Karpas-422 (cell line): ENCODE data around the gene ADH1A. TPM values are rescaled to one million over a fixed set of nuclear protein-coding genes. Genes with fewer than 3 reads are reported as not detected.

Experiments used
- DNase-seq: peaks from one replicate; pipeline ENCODE4 v3.0.0-alpha.2; 2015
- H2AFZ ChIP-seq: fragments of 200-600 bp; sonication (generic); 2 replicates; pipeline ENCODE4 v1.6.1; 2014; ENCODE audit warnings: antibody characterized with exemption, low read length, mixed read lengths
- H3K27ac ChIP-seq: fragments of 200-600 bp; sonication (generic); 2 replicates; pipeline ENCODE4 v1.5.1; 2014; ENCODE audit warnings: mild to moderate bottlenecking, low read length, moderate library complexity
- H3K27me3 ChIP-seq: fragments of 200-600 bp; sonication (generic); 2 replicates; pipeline ENCODE4 v1.6.1; 2014; ENCODE audit warnings: low read length, mixed read lengths
- H3K36me3 ChIP-seq: fragments of 200-600 bp; sonication (generic); 2 replicates; pipeline ENCODE4 v1.6.1; 2014; ENCODE audit warnings: low read length, mixed read lengths; ENCODE audit not compliant: insufficient read depth
- H3K4me1 ChIP-seq: fragments of 200-600 bp; sonication (generic); 2 replicates; pipeline ENCODE4 v1.6.1; 2014; ENCODE audit warnings: mild to moderate bottlenecking, low read length, mixed read lengths
- H3K4me2 ChIP-seq: fragments of 200-600 bp; sonication (generic); 2 replicates; pipeline ENCODE4 v1.6.1; 2014; ENCODE audit warnings: low read length, low read depth, mild to moderate bottlenecking; ENCODE audit not compliant: poor library complexity, severe bottlenecking
- H3K4me3 ChIP-seq: fragments of 200-600 bp; sonication (generic); 2 replicates; pipeline ENCODE4 v1.5.1; 2014; ENCODE audit warnings: mild to moderate bottlenecking, antibody characterized with exemption, low read length, mixed read lengths
- H3K79me2 ChIP-seq: fragments of 200-600 bp; sonication (generic); 2 replicates; pipeline ENCODE4 v1.6.1; 2014; ENCODE audit warnings: mild to moderate bottlenecking, low read length, mixed read lengths
- H3K9ac ChIP-seq: fragments of 200-600 bp; sonication (generic); 2 replicates; pipeline ENCODE4 v1.6.0; 2014; ENCODE audit warnings: low read length
- H3K9me2 ChIP-seq: fragments of 200-600 bp; sonication (generic), shearing (Covaris generic); replicated peaks from 2 replicates; pipeline ENCODE4 v1.6.0; 2014; ENCODE audit warnings: mild to moderate bottlenecking, low read length, moderate library complexity; ENCODE audit not compliant: insufficient read depth
- H3K9me3 ChIP-seq: fragments of 300-700, 200-600 bp; sonication (generic); 2 replicates; pipeline ENCODE4 v1.6.1; 2014; ENCODE audit warnings: low read length, mixed read lengths
- H4K20me1 ChIP-seq: fragments of 200-600 bp; sonication (generic); 2 replicates; pipeline ENCODE4 v1.6.1; 2014; ENCODE audit warnings: mild to moderate bottlenecking, antibody characterized with exemption, low read length, low read depth; ENCODE audit not compliant: insufficient read depth
- total RNA-seq: library from RNA; depleted of rRNA; stranded (reverse); fragments of >200 nt; shearing (Covaris generic); gene quantifications from 2 replicates; pipeline ENCODE4 v1.2.3, GENCODE V29; 2014; ENCODE audit warnings: low replicate concordance

ADH1A gene
- total RNA-seq, 1 experiment from 2014 or later, result not detected

GRCh38 chr4:99301376-99302164, 10.8 kb upstream of the ADH1A start:
- H3K36me3 ChIP-seq, result no peaks in the 10 kb centered on the region
- H3K27ac ChIP-seq, result no peak overlapping the region
- no peaks in the 10 kb centered on the region for H3K9me2 ChIP-seq
- H4K20me1 ChIP-seq, result no peaks in the 10 kb centered on the region
- H3K9me3 ChIP-seq, result no peaks in the 10 kb centered on the region
- H3K9ac ChIP-seq, result no peak overlapping the region
- H2AFZ ChIP-seq, result no peak overlapping the region
- H3K79me2 ChIP-seq, result no peaks in the 10 kb centered on the region
- H3K4me3 ChIP-seq, result no peak overlapping the region
- no peaks in the 10 kb centered on the region for H3K27me3 ChIP-seq
- no peaks in the 10 kb centered on the region for H3K4me1 ChIP-seq
- no peak overlapping the region for H3K4me2 ChIP-seq
- no peak for DNase-seq

GRCh38 chr4:99300934-99301333, 10.1 kb upstream of the ADH1A start:
- Histone ChIP-seq H3K79me2 (no peaks in the 10 kb centered on the region), H3K4me1 (no peaks in the 10 kb centered on the region), H3K27ac (no peak overlapping the region), H3K36me3 (no peaks in the 10 kb centered on the region), H2AFZ (no peak overlapping the region), H3K4me3 (no peak overlapping the region), H3K9me3 (no peaks in the 10 kb centered on the region), H3K9ac (no peak overlapping the region), H3K9me2 (no peaks in the 10 kb centered on the region), H4K20me1 (no peaks in the 10 kb centered on the region), H3K27me3 (no peaks in the 10 kb centered on the region), H3K4me2 (no peak overlapping the region)
- DNase-seq, result no peak

- DNase-seq, result no peak
- Histone ChIP-seq H3K27ac (no peak overlapping the region), H3K36me3 (no peaks in the 10 kb centered on the region), H3K4me1 (no peaks in the 10 kb centered on the region), H3K27me3 (no peaks in the 10 kb centered on the region), H2AFZ (no peak overlapping the region), H3K9me3 (no peaks in the 10 kb centered on the region), H3K4me3 (no peak overlapping the region), H3K79me2 (no peaks in the 10 kb centered on the region), H3K9me2 (no peaks in the 10 kb centered on the region), H4K20me1 (no peaks in the 10 kb centered on the region), H3K9ac (no peak overlapping the region), H3K4me2 (no peak overlapping the region)
These were observed 2.6 kb upstream of the ADH1A start for GRCh38 chr4:99293357-99293756.

- H3K4me3 ChIP-seq, result no peak overlapping the region
- H3K27me3 ChIP-seq, result no peaks in the 10 kb centered on the region
- H3K4me1 ChIP-seq, result no peaks in the 10 kb centered on the region
- H3K9me3 ChIP-seq, result no peaks in the 10 kb centered on the region
- no peak overlapping the region for H3K9ac ChIP-seq
- no peak for DNase-seq
- H3K4me2 ChIP-seq, result no peak overlapping the region
- H2AFZ ChIP-seq, result no peak overlapping the region
- H4K20me1 ChIP-seq, result no peaks in the 10 kb centered on the region
- no peaks in the 10 kb centered on the region for H3K36me3 ChIP-seq
- H3K27ac ChIP-seq, result no peak overlapping the region
- no peaks in the 10 kb centered on the region for H3K79me2 ChIP-seq
- H3K9me2 ChIP-seq, result no peaks in the 10 kb centered on the region
These were observed 5.4 kb downstream of the ADH1A start for GRCh38 chr4:99285387-99285786.

- Histone ChIP-seq H3K79me2 (no peaks in the 10 kb centered on the region), H3K4me1 (no peaks in the 10 kb centered on the region), H3K4me3 (no peak overlapping the region), H3K9me2 (no peaks in the 10 kb centered on the region), H3K9me3 (no peaks in the 10 kb centered on the region), H3K9ac (no peak overlapping the region), H2AFZ (no peak overlapping the region), H4K20me1 (no peaks in the 10 kb centered on the region), H3K27ac (no peak overlapping the region), H3K27me3 (no peaks in the 10 kb centered on the region), H3K4me2 (no peak overlapping the region), H3K36me3 (no peaks in the 10 kb centered on the region)
- DNase-seq, result no peak
These were observed 8.1 kb downstream of the ADH1A start for GRCh38 chr4:99282731-99283130.

- H3K27me3 ChIP-seq, result no peaks in the 10 kb centered on the region
- H4K20me1 ChIP-seq, result no peaks in the 10 kb centered on the region
- no peaks in the 10 kb centered on the region for H3K36me3 ChIP-seq
These were observed 9.5 kb downstream of the ADH1A start for GRCh38 chr4:99281261-99281660.

GRCh38 chr4:99276417-99276816, 14.4 kb downstream of the ADH1A start:
- no peaks in the 10 kb centered on the region for H3K4me1 ChIP-seq
- no peak overlapping the region for H3K27ac ChIP-seq
- no peak overlapping the region for H3K9ac ChIP-seq
- H3K27me3 ChIP-seq, result no peaks in the 10 kb centered on the region
- no peaks in the 10 kb centered on the region for H3K79me2 ChIP-seq
- no peak overlapping the region for H2AFZ ChIP-seq
- no peaks in the 10 kb centered on the region for H3K9me2 ChIP-seq
- no peak overlapping the region for H3K4me3 ChIP-seq
- no peak for DNase-seq
- H3K4me2 ChIP-seq, result no peak overlapping the region
- H3K36me3 ChIP-seq, result no peaks in the 10 kb centered on the region
- no peaks in the 10 kb centered on the region for H3K9me3 ChIP-seq
- H4K20me1 ChIP-seq, result no peaks in the 10 kb centered on the region

More at GRCh38 chr4:99281261-99281660, 9.5 kb downstream of the ADH1A start:
- Histone ChIP-seq H3K79me2 (no peaks in the 10 kb centered on the region), H3K9me3 (no peaks in the 10 kb centered on the region), H3K4me2 (no peak overlapping the region), H3K9me2 (no peaks in the 10 kb centered on the region), H3K9ac (no peak overlapping the region), H2AFZ (no peak overlapping the region), H3K4me1 (no peaks in the 10 kb centered on the region), H3K27ac (no peak overlapping the region), H3K4me3 (no peak overlapping the region)
- DNase-seq, result no peak

GRCh38 chr4:99275885-99276284, 14.9 kb downstream of the ADH1A start:
- Histone ChIP-seq H3K79me2 (no peaks in the 10 kb centered on the region), H4K20me1 (no peaks in the 10 kb centered on the region)

More at GRCh38 chr4:99275885-99276284, 14.9 kb downstream of the ADH1A start:
- no peak overlapping the region for H3K27ac ChIP-seq
- H3K9ac ChIP-seq, result no peak overlapping the region
- H3K4me1 ChIP-seq, result no peaks in the 10 kb centered on the region
- H3K9me3 ChIP-seq, result no peaks in the 10 kb centered on the region
- H2AFZ ChIP-seq, result no peak overlapping the region
- H3K4me2 ChIP-seq, result no peak overlapping the region
- H3K27me3 ChIP-seq, result no peaks in the 10 kb centered on the region
- DNase-seq, result no peak
- no peaks in the 10 kb centered on the region for H3K9me2 ChIP-seq
- H3K36me3 ChIP-seq, result no peaks in the 10 kb centered on the region
- H3K4me3 ChIP-seq, result no peak overlapping the region
